ENCODE results near the gene ZBTB46. TPM values are rescaled to one million over a fixed set of nuclear protein-coding genes. Genes with fewer than 3 reads are reported as not detected.

ZBTB46 gene
- total and polyA plus RNA-seq, 9 donors: 14.2 to 20.9 (median 18.9) TPM

DNA sequence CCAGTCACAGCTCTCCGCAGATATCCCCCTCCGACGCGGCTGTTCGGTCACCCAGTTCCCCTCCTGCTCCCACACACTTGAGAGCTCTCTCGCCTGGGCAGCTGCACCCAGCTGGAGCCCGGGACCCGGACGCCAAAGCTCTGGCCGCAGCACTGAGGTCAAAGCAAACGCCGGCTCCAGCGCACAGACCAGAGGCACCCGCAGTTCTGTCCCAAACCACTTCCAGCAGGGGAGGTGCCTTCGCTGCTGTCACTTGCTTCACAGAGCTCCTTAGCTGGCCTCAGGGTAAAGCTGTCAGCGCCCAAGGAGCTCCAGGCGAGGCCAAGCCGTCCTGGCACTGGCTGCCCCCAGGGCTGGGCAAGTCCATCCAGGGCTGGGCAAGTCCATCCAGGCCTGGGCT is 63.6 kb downstream of the ZBTB46 start:
- Histone ChIP-seq H3K36me3 (ENCODE audit: control insufficient read depth, insufficient read depth, low read length) (peaks cover 59% of the 10 kb centered on the region), H3K27ac (ENCODE audit: low read length) (peak overlapping the region; percentile 65), H3K4me3 (ENCODE audit: low read length) (no peak overlapping the region), H3K4me1 (ENCODE audit: control insufficient read depth, insufficient read depth, low read length) (peaks cover 18% of the 10 kb centered on the region), H3K27me3 (ENCODE audit: control insufficient read depth, insufficient read depth, low read length) (no peaks in the 10 kb centered on the region), H3K9me3 (replicated peaks; ENCODE audit: control insufficient read depth, low read depth, low read length) (no peaks in the 10 kb centered on the region)
- DNase-seq: peak; percentile 46
- 73% methylated on average over 18 of the region's 18 CpGs for WGBS (ENCODE audit: insufficient coverage)

DNA sequence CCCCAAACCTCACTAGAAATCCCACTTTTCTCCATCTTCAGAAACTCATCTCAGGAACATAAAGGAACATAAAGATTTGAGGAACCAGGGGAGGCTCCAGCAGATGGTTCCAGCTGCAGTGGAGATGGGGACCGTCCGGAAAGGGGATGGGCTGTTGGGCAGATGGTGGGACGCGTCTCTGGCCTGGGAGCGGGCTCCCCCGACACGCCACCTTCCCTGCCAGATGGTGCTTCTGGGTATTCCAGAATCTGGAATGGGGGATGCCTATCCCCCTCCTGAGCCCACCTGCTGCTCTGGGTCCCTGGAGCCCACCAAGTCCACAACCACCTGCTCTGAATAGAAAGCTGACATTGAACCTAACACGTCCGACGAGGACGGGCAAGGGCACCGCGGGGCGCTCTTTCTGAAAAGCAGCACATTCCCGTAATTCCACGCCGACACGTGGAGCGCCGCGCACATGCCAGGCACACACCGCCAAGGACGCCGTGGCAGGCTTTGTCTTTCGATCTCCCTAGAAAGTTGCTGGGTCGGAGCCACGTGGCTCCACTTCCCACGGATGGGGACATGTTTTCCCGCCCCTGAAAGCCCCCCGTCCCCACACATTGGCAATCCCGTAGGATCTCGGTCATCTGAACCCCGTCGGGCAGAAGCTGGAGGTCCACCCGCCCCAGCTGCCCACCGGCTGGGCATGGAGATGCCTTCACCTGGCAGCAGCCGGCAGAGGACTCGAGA is 64.2 kb downstream of the ZBTB46 start:
- Histone ChIP-seq H3K27me3 (ENCODE audit: control insufficient read depth, insufficient read depth, low read length) (no peaks in the 10 kb centered on the region), H3K4me1 (ENCODE audit: control insufficient read depth, insufficient read depth, low read length) (peaks cover 18% of the 10 kb centered on the region), H3K9me3 (replicated peaks; ENCODE audit: control insufficient read depth, low read depth, low read length) (no peaks in the 10 kb centered on the region), H3K27ac (ENCODE audit: low read length) (peak overlapping the region; percentile 65), H3K36me3 (ENCODE audit: control insufficient read depth, insufficient read depth, low read length) (peaks cover 59% of the 10 kb centered on the region), H3K4me3 (ENCODE audit: low read length) (no peak overlapping the region)
- DNase-seq: no peak
- WGBS (ENCODE audit: insufficient coverage): 84% methylated on average over 34 of the region's 38 CpGs

DNA sequence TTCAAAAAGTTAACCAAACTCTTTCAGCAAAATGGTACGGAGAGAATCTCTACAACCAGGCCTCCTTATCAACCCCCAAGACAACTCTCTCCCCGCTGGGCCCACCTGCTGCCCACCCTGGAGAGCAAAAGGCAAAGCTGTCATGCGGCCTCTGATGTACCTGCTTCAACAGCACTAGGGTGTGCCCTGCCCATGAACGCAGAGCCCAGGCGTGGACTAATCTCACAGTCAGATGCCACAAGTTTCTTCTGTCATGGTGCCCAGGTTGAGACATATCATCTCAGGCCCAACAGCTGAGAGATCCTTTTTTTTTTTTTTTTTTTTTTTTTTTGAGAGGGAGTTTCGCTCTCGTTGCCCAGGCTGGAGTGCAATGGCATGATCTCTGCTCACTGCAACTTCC is 65.2 kb downstream of the ZBTB46 start:
- no peak for DNase-seq
- Histone ChIP-seq H3K27me3 (ENCODE audit: control insufficient read depth, insufficient read depth, low read length) (no peaks in the 10 kb centered on the region), H3K4me1 (ENCODE audit: control insufficient read depth, insufficient read depth, low read length) (peaks cover 18% of the 10 kb centered on the region), H3K9me3 (replicated peaks; ENCODE audit: control insufficient read depth, low read depth, low read length) (no peaks in the 10 kb centered on the region), H3K27ac (ENCODE audit: low read length) (no peak overlapping the region), H3K36me3 (ENCODE audit: control insufficient read depth, insufficient read depth, low read length) (peaks cover 54% of the 10 kb centered on the region), H3K4me3 (ENCODE audit: low read length) (no peak overlapping the region)
- WGBS (ENCODE audit: insufficient coverage): 97% methylated on average over 5 of the region's 7 CpGs

DNA sequence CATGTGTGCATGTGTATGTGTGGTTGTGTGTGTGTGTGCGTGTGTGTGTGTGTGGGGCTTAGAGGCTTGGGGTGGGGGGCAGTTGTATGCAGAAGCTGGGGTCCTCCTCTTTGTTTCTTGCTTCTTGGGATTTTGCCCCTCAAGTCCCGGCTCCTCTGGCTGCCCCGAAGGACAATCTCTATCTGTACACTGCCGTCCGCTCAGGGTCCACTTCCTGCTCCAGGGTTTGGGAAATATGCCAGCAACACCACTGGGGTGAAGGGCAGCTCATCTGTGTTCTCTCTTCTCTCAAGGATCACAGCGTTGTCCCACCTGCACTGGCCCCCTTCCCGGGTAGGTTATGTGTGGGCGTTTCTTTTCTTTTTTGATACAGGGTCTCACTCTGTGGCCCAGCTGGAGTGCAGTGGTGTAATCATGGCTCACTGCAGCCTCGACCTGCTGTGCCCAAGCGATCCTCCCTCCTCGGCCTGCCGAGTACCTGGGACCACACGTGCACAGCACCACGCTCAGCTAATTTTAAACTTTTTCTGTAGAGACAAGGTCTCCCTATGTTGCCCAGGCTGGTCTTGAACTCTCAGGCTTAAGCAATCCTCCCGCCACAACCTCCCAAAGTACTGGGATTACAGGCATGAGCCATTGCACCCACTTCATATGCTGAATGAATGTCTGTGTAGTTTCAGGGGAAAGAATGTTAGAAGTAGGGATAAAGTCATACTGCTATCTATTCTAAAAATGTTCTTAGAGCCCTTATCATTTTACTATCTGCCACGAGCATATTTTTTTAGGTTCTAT is 65.8 kb downstream of the ZBTB46 start:
- H3K4me3 ChIP-seq (ENCODE audit: low read length): no peak overlapping the region
- DNase-seq: no peak
- H3K4me1 ChIP-seq (ENCODE audit: control insufficient read depth, insufficient read depth, low read length): peaks cover 18% of the 10 kb centered on the region
- no peaks in the 10 kb centered on the region for H3K27me3 ChIP-seq (ENCODE audit: control insufficient read depth, insufficient read depth, low read length)
- peaks cover 49% of the 10 kb centered on the region for H3K36me3 ChIP-seq (ENCODE audit: control insufficient read depth, insufficient read depth, low read length)
- H3K9me3 ChIP-seq (replicated peaks; ENCODE audit: control insufficient read depth, low read depth, low read length): no peaks in the 10 kb centered on the region
- WGBS (ENCODE audit: insufficient coverage): 80% methylated on average over 10 of the region's 16 CpGs
- no peak overlapping the region for H3K27ac ChIP-seq (ENCODE audit: low read length)

DNA sequence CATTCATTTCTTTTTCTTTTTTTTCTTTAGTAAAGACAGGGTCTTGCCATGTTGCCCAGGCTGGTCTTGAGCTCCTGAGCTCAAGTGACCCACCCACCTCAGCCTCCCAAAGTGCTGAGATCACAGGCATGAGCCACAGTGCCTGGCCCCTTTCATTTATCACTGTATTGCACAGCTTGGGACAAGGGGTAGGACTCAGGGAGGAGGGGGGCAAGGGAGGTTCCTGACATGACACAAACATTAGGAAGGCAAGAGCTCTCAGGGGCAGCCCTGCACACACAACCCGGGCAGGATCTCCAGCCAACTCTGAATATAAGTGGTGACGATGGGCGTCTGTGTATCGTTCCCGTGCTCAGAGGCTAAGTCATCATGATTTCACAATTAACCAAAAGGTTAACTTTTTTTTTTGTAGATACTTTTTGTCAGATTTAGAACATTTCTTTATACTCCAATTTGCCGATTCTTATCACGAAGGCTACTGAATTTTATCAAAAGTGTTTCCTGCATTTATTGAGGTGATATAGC is 71.6 kb downstream of the ZBTB46 start:
- Histone ChIP-seq H3K27ac (ENCODE audit: low read length) (no peak overlapping the region), H3K27me3 (ENCODE audit: control insufficient read depth, insufficient read depth, low read length) (no peaks in the 10 kb centered on the region), H3K9me3 (replicated peaks; ENCODE audit: control insufficient read depth, low read depth, low read length) (no peaks in the 10 kb centered on the region), H3K4me1 (ENCODE audit: control insufficient read depth, insufficient read depth, low read length) (no peaks in the 10 kb centered on the region), H3K4me3 (ENCODE audit: low read length) (no peak overlapping the region), H3K36me3 (ENCODE audit: control insufficient read depth, insufficient read depth, low read length) (peaks cover 16% of the 10 kb centered on the region)
- no CpG with 5 or more reads among the region's 7 CpGs for WGBS (ENCODE audit: insufficient coverage)
- no peak for DNase-seq

DNA sequence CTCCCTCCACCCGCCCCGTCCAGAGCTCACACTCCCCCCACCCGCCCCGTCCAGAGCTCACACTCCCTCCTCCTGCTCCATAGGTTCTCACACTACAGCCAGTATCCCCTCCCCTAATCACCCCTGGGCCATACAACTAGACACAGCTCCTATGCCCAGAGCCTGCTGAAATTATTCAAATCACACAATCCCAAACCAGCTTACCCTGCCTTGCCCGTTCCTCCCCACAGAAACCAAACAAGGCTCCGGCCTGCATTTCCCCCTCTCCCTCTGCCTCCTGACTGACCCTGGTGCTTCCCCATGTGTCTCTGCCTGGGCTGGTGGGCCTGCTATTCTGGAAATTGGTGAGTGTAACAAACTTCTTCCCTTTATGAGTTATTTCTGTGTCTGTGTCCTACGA is 72.9 kb downstream of the ZBTB46 start:
- peaks cover 16% of the 10 kb centered on the region for H3K36me3 ChIP-seq (ENCODE audit: control insufficient read depth, insufficient read depth, low read length)
- no peaks in the 10 kb centered on the region for H3K27me3 ChIP-seq (ENCODE audit: control insufficient read depth, insufficient read depth, low read length)
- DNase-seq: no peak

DNA sequence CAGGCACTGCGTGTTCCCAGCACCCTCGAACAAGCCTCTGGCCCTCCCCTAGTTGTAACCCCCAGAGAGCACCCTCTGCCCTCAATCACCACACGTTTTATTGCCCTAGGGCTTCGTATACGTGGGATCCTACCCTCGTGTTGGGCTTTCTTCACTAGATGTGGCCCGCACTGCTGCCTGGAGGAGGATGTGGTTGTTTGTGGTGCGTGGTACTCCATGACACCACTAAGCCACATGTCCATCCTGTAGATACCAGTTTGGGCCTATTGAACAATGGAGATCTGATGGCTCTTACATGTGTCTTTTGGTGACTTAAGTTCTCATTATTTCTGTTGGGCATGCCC is 74.4 kb downstream of the ZBTB46 start:
- H3K36me3 ChIP-seq (ENCODE audit: control insufficient read depth, insufficient read depth, low read length): peaks cover 20% of the 10 kb centered on the region
- H3K4me1 ChIP-seq (ENCODE audit: control insufficient read depth, insufficient read depth, low read length): peaks cover 6% of the 10 kb centered on the region
- H3K4me3 ChIP-seq (ENCODE audit: low read length): no peak overlapping the region
- no peak overlapping the region for H3K27ac ChIP-seq (ENCODE audit: low read length)
- H3K27me3 ChIP-seq (ENCODE audit: control insufficient read depth, insufficient read depth, low read length): no peaks in the 10 kb centered on the region
- H3K9me3 ChIP-seq (replicated peaks; ENCODE audit: control insufficient read depth, low read depth, low read length): no peaks in the 10 kb centered on the region
- DNase-seq: no peak
- 79% methylated on average over 2 of the region's 8 CpGs for WGBS (ENCODE audit: insufficient coverage)

More for the DNA sequence above, 72.9 kb downstream of the ZBTB46 start:
- Histone ChIP-seq H3K4me3 (ENCODE audit: low read length) (no peak overlapping the region), H3K27ac (ENCODE audit: low read length) (no peak overlapping the region), H3K4me1 (ENCODE audit: control insufficient read depth, insufficient read depth, low read length) (peaks cover 6% of the 10 kb centered on the region), H3K9me3 (replicated peaks; ENCODE audit: control insufficient read depth, low read depth, low read length) (no peaks in the 10 kb centered on the region)
- WGBS (ENCODE audit: insufficient coverage): 94% methylated on average over 4 of the region's 7 CpGs

DNA sequence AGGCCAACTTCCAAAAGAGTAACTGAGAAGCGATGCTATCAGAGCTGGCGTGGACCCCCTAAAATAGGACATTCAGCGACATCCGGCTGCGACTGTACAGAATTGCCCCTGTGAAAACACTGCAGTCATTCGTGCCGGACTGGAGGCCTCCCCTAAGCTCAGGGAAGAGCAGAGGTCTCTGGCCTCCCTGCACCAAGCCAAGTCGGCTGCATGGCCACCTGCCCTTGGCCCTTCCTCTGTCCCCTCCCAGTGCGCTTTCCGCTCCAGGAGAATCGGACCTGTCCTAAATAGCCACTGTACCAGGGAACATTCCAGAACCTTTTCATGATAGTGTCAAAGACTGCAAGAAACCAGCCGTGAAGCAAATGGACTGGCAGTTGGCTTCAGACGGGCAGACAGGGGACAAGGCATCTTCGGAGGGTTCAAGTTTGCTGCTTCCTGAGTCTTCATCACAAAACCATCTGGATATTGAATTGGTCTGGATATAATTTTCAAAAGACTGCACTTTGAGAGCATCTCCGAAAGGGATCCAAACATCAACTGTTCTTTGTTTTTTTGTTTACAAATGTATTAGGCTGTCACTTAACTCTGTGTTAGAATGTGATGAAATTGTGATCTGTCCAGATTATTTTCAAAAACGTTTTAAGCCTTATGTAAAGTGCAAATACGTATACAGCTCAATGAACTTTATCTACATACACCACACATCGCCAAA is 75.0 kb downstream of the ZBTB46 start:
- no peaks in the 10 kb centered on the region for H3K9me3 ChIP-seq (replicated peaks; ENCODE audit: control insufficient read depth, low read depth, low read length)
- H3K36me3 ChIP-seq (ENCODE audit: control insufficient read depth, insufficient read depth, low read length): peaks cover 20% of the 10 kb centered on the region
- peaks cover 6% of the 10 kb centered on the region for H3K4me1 ChIP-seq (ENCODE audit: control insufficient read depth, insufficient read depth, low read length)
- WGBS (ENCODE audit: insufficient coverage): 79% methylated on average over 14 of the region's 18 CpGs
- no peak overlapping the region for H3K4me3 ChIP-seq (ENCODE audit: low read length)
- H3K27ac ChIP-seq (ENCODE audit: low read length): no peak overlapping the region
- no peaks in the 10 kb centered on the region for H3K27me3 ChIP-seq (ENCODE audit: control insufficient read depth, insufficient read depth, low read length)
- no peak for DNase-seq

DNA sequence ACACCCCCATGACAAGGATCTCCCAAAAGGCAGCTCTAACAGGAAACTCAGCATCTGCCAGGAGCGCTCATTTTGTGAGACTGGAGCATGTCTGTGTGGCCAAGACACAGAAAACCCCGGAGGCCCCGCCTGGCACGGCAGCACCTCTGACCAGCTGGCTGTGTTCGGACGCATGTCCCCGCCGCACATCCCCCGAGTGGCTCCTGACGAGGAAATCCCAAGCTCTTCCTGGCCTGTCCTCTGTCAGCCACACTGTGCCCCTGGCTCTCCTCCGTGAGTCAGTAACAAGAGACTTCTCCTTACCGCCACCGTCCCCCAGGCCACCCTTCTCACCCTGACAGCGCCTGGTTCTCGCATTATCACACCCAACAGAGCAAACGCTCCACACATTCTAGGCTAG is 77.1 kb downstream of the ZBTB46 start:
- no peaks in the 10 kb centered on the region for H3K27me3 ChIP-seq (ENCODE audit: control insufficient read depth, insufficient read depth, low read length)
- no peak overlapping the region for H3K27ac ChIP-seq (ENCODE audit: low read length)
- peaks cover 6% of the 10 kb centered on the region for H3K4me1 ChIP-seq (ENCODE audit: control insufficient read depth, insufficient read depth, low read length)
- H3K36me3 ChIP-seq (ENCODE audit: control insufficient read depth, insufficient read depth, low read length): peaks cover 34% of the 10 kb centered on the region
- 50% methylated on average over 11 of the region's 16 CpGs for WGBS (ENCODE audit: insufficient coverage)
- H3K9me3 ChIP-seq (replicated peaks; ENCODE audit: control insufficient read depth, low read depth, low read length): no peaks in the 10 kb centered on the region
- no peak for DNase-seq
- no peak overlapping the region for H3K4me3 ChIP-seq (ENCODE audit: low read length)

DNA sequence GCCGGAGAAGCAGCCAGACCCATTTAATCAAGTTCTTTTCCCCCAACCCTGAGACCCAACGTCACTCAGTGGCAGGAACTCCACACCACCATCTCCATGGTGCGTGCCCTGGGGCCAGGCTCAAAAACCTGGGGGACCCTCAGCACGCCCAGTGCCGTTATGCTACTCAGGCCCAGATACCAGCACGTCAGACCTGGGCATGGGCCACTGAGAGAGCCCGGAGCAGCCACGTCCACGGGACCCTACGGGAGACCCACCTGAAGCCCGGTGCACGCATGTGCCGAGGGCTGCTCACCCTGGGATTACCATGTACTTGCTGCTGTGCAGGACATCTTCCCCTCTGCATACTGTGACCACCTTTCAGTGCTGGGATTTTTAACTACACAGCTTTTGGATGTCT is 77.7 kb downstream of the ZBTB46 start:
- Histone ChIP-seq H3K4me3 (ENCODE audit: low read length) (no peak overlapping the region), H3K36me3 (ENCODE audit: control insufficient read depth, insufficient read depth, low read length) (peaks cover 34% of the 10 kb centered on the region), H3K9me3 (replicated peaks; ENCODE audit: control insufficient read depth, low read depth, low read length) (no peaks in the 10 kb centered on the region), H3K4me1 (ENCODE audit: control insufficient read depth, insufficient read depth, low read length) (peaks cover 6% of the 10 kb centered on the region), H3K27ac (ENCODE audit: low read length) (no peak overlapping the region), H3K27me3 (ENCODE audit: control insufficient read depth, insufficient read depth, low read length) (no peaks in the 10 kb centered on the region)
- 82% methylated on average over 13 of the region's 13 CpGs for WGBS (ENCODE audit: insufficient coverage)
- DNase-seq: no peak
